Fibroblast of lung (primary cell): Measurements from ENCODE around the gene CHMP2A.

Experiments
- CTCF ChIP-seq, 2 donors: IDR thresholded peaks in 1 of 2; conservative IDR thresholded peaks in 1 of 2; 1 replicate in 1 of 2; 2 replicates in 1 of 2; pipeline ENCODE4 v1.5.1; 2011 to 2012; ENCODE audit warnings: low read length in 2 of 2, control low read depth in 1 of 2, inconsistent platforms in 1 of 2, low read depth in 1 of 2, mild to moderate bottlenecking in 1 of 2
- EZH2 ChIP-seq: IDR thresholded peaks from 2 replicates; pipeline ENCODE4 v1.5.1; 2012; ENCODE audit warnings: low read length, control low read depth, mild to moderate bottlenecking; ENCODE audit errors: missing control alignments

- no peak for TF ChIP-seq EZH2
- no peak for TF ChIP-seq CTCF (conservative IDR thresholded peaks at IDR 0.05 in 1 of 2, IDR thresholded peaks at IDR 0.05 in 1 of 2; ENCODE audit: low read depth in 1 of 2, low read length in 2 of 2)
Measured at GRCh38 chr19:58531034-58531840, 23.7 kb downstream of the CHMP2A start.
